Esophagus squamous epithelium (tissue), 4 donors: ENCODE measurements around the gene LCE1F.

Experiments used
- POLR2A ChIP-seq, 4 donors: fragments of 450-650 bp; IDR thresholded peaks; one replicate each; pipeline ENCODE4 v1.6.1; 2017; ENCODE audit warnings: antibody characterized with exemption in 4 of 4, mild to moderate bottlenecking in 4 of 4, moderate library complexity in 3 of 4
- TF ChIP-seq, protein P1 (sequence below), 6 experiments: fragments of 450-650 bp in 4 of 6; fragments of 200-600 bp in 2 of 6; sonication (generic) in 2 of 6; IDR thresholded peaks; one replicate each; pipeline ENCODE4 v1.5.1; 2016 to 2019; ENCODE audit warnings: antibody characterized with exemption in 6 of 6, mild to moderate bottlenecking in 4 of 6, moderate library complexity in 4 of 6

DNA sequence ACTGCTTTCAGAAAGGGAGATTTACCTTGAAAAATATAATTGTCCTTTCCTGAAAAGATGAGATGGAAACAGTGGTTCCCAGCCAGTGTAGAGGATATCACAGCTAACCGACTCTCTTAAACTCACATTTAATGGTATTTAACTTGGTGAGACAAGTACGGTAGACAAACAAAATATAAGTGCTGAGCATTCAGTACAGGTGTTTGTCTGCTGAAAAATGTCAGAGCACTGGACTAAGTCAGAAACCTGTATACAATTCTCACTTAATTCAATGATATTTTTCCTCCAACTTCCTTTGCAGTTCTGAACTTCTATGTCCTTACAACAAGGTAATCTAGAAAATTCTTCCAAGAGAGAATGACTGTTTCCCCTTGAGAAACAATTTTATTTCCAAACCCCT lies 36.7 kb downstream of the LCE1F start, which contains the start of gene LCE1B:
- no peak for TF ChIP-seq POLR2A (IDR thresholded peaks at IDR 0.05)
- TF ChIP-seq, protein P1, sequence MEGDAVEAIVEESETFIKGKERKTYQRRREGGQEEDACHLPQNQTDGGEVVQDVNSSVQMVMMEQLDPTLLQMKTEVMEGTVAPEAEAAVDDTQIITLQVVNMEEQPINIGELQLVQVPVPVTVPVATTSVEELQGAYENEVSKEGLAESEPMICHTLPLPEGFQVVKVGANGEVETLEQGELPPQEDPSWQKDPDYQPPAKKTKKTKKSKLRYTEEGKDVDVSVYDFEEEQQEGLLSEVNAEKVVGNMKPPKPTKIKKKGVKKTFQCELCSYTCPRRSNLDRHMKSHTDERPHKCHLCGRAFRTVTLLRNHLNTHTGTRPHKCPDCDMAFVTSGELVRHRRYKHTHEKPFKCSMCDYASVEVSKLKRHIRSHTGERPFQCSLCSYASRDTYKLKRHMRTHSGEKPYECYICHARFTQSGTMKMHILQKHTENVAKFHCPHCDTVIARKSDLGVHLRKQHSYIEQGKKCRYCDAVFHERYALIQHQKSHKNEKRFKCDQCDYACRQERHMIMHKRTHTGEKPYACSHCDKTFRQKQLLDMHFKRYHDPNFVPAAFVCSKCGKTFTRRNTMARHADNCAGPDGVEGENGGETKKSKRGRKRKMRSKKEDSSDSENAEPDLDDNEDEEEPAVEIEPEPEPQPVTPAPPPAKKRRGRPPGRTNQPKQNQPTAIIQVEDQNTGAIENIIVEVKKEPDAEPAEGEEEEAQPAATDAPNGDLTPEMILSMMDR (IDR thresholded peaks at IDR 0.05): no peak
